Ishikawa (cell line): ENCODE results near the gene PREX1.

Experiments used
- EGR1 ChIP-seq: IDR thresholded peaks from 2 replicates; pipeline ENCODE4 v1.6.1; 2012
- REST ChIP-seq: IDR thresholded peaks from 2 replicates; pipeline ENCODE4 v1.6.1; 2012; ENCODE audit warnings: low read depth, mild to moderate bottlenecking
- YY1 ChIP-seq: IDR thresholded peaks from 2 replicates; pipeline ENCODE4 v1.6.1; 2012; ENCODE audit warnings: low read depth
- TF ChIP-seq, protein P1 (sequence below): IDR thresholded peaks from 2 replicates; pipeline ENCODE4 v1.6.1; 2012

- TF ChIP-seq REST (no peak), EGR1 (no peak), YY1 (no peak)
- TF ChIP-seq, protein P1, sequence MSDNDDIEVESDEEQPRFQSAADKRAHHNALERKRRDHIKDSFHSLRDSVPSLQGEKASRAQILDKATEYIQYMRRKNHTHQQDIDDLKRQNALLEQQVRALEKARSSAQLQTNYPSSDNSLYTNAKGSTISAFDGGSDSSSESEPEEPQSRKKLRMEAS = no peak
These were observed 208.4 kb downstream of the PREX1 start for GRCh38 chr20:48619126-48620101.
